H1 (cell line): ENCODE data around the gene CENPP. TPM values are rescaled to one million over a fixed set of nuclear protein-coding genes. Genes with fewer than 3 reads are reported as not detected.

Source experiments
- CTCF ChIA-PET: fragments of 300-600 bp; sonication (Branson Sonifier 250); formaldehyde crosslinking; loops from one replicate; lab custom pipeline; 2021; ENCODE audit not compliant: partially characterized antibody; lab: Charles Lee
- POLR2A ChIA-PET: fragments of 300-600 bp; sonication (Branson Sonifier 250); formaldehyde crosslinking; loops from one replicate; lab custom pipeline; 2021; ENCODE audit warnings: inconsistent platforms; ENCODE audit not compliant: partially characterized antibody; lab: Charles Lee
- DNase-seq, 2 experiments: peaks; one replicate each; pipeline versions ENCODE4 v3.0.0 to v3.0.0-alpha.2; 2010 to 2022; ENCODE audit warnings: low spot score in 2 of 2, low read depth in 1 of 2, mixed read lengths in 1 of 2
- FAIRE-seq: peaks from 2 replicates; lab custom pipeline; 2011; peaks lifted over from hg19 to GRCh38; lab: Jason Lieb, UNC
- H2AFZ ChIP-seq: 2 replicates; pipeline ENCODE4 v1.8.1; 2012; ENCODE audit warnings: low read length, inconsistent platforms
- H2AK5ac ChIP-seq: 2 replicates; pipeline ENCODE4 v1.6.1; 2013; ENCODE audit warnings: low read depth, low read length
- H2BK120ac ChIP-seq: replicated peaks from 2 replicates; pipeline ENCODE3; 2013; ENCODE audit warnings: low read depth, low read length, inconsistent platforms
- H2BK12ac ChIP-seq: 2 replicates; pipeline ENCODE4 v1.6.1; 2013; ENCODE audit warnings: low read depth, low read length
- H2BK15ac ChIP-seq: 2 replicates; pipeline ENCODE4 v1.6.1; 2013; ENCODE audit warnings: low read length
- H2BK20ac ChIP-seq: 2 replicates; pipeline ENCODE4 v1.6.1; 2013; ENCODE audit warnings: low read length
- H2BK5ac ChIP-seq: 2 replicates; pipeline ENCODE4 v1.6.1; 2013; ENCODE audit warnings: low read depth, low read length
- H3K14ac ChIP-seq: 2 replicates; pipeline ENCODE4 v1.6.1; 2013; ENCODE audit warnings: inconsistent platforms; ENCODE audit not compliant: insufficient read length
- H3K18ac ChIP-seq: 2 replicates; pipeline ENCODE4 v1.6.1; 2013; ENCODE audit warnings: low read length; ENCODE audit errors: extremely low read depth
- H3K23ac ChIP-seq: 2 replicates; pipeline ENCODE4 v1.6.1; 2013; ENCODE audit warnings: inconsistent platforms; ENCODE audit not compliant: insufficient read length
- H3K23me2 ChIP-seq: 2 replicates; pipeline ENCODE4 v1.6.1; 2013; ENCODE audit warnings: low read depth, low read length
- H3K27ac ChIP-seq: 2 replicates; pipeline ENCODE4 v1.6.1; 2011; ENCODE audit warnings: low read depth, low read length, inconsistent platforms
- H3K27me3 ChIP-seq, 4 experiments: replicated peaks in 1 of 4; 1 replicate in 1 of 4; 2 replicates in 3 of 4; pipeline versions ENCODE4 v1.6.1 to v1.8.1; 2011 to 2013; ENCODE audit warnings: low read length in 3 of 4, mild to moderate bottlenecking in 3 of 4, inconsistent platforms in 2 of 4, mixed read lengths in 2 of 4, moderate library complexity in 1 of 4; ENCODE audit not compliant: control insufficient read depth in 3 of 4, insufficient read depth in 3 of 4; ENCODE audit errors: extremely low read depth in 1 of 4
- H3K36me3 ChIP-seq, 4 experiments: 2 replicates each; pipeline versions ENCODE4 v1.6.1 to v1.8.1; 2011 to 2013; ENCODE audit warnings: mild to moderate bottlenecking in 4 of 4, low read length in 3 of 4, moderate library complexity in 2 of 4, control low read depth in 1 of 4, inconsistent platforms in 1 of 4; ENCODE audit not compliant: insufficient read depth in 4 of 4, control insufficient read depth in 2 of 4
- H3K4ac ChIP-seq: replicated peaks from 2 replicates; pipeline ENCODE3; 2013; ENCODE audit warnings: low read length, low read depth, mixed read lengths, inconsistent platforms; ENCODE audit not compliant: insufficient read length
- H3K4me1 ChIP-seq, 4 experiments: replicated peaks in 1 of 4; 1 replicate in 1 of 4; 2 replicates in 3 of 4; pipeline versions ENCODE4 v1.6.1 to v1.8.1; 2011 to 2013; ENCODE audit warnings: low read length in 3 of 4, inconsistent platforms in 2 of 4, mixed read lengths in 1 of 4; ENCODE audit not compliant: insufficient read depth in 4 of 4, control insufficient read depth in 3 of 4
- H3K4me2 ChIP-seq, 2 experiments: 2 replicates each; pipeline versions ENCODE4 v1.6.1 to v1.8.1; 2011 to 2013; ENCODE audit warnings: low read depth in 2 of 2, low read length in 2 of 2, control low read depth in 1 of 2, inconsistent platforms in 1 of 2, mild to moderate bottlenecking in 1 of 2; ENCODE audit not compliant: insufficient read depth in 1 of 2
- H3K4me3 ChIP-seq, 4 experiments: fragments of 200-600, 300-600 bp in 1 of 4; sonication (generic), shearing (Covaris generic), sonication (Bioruptor Twin) in 1 of 4; 2 replicates each; pipeline versions ENCODE4 v1.5.1 to v1.8.1; 2011 to 2016; ENCODE audit warnings: low read length in 4 of 4, low read depth in 3 of 4, control low read depth in 2 of 4, inconsistent platforms in 2 of 4, mild to moderate bottlenecking in 2 of 4, mixed read lengths in 1 of 4, moderate library complexity in 1 of 4; ENCODE audit not compliant: insufficient read depth in 2 of 4; ENCODE audit errors: extremely low read depth in 1 of 4
- H3K56ac ChIP-seq: replicated peaks from 2 replicates; pipeline ENCODE3; 2013; ENCODE audit warnings: low read depth, mild to moderate bottlenecking, mixed read lengths, low read length, inconsistent platforms; ENCODE audit not compliant: insufficient read length
- H3K79me1 ChIP-seq: 2 replicates; pipeline ENCODE4 v1.6.1; 2013; ENCODE audit warnings: low read depth, low read length, control low read depth
- H3K79me2 ChIP-seq, 2 experiments: 2 replicates each; pipeline versions ENCODE4 v1.6.1 to v1.8.1; 2012 to 2013; ENCODE audit warnings: low read length in 2 of 2, mild to moderate bottlenecking in 2 of 2, inconsistent platforms in 1 of 2; ENCODE audit not compliant: insufficient read depth in 2 of 2, control insufficient read depth in 1 of 2
- H3K9ac ChIP-seq, 4 experiments: replicated peaks in 1 of 4; 1 replicate in 1 of 4; 2 replicates in 3 of 4; pipeline versions ENCODE4 v1.6.1 to v1.8.1; 2011 to 2013; ENCODE audit warnings: low read depth in 3 of 4, low read length in 3 of 4, control low read depth in 2 of 4, mild to moderate bottlenecking in 2 of 4, moderate library complexity in 2 of 4, inconsistent platforms in 1 of 4; ENCODE audit errors: extremely low read depth in 1 of 4
- H3K9me3 ChIP-seq, 2 experiments: 2 replicates each; pipeline versions ENCODE4 v1.6.1 to v1.8.1; 2012 to 2013; ENCODE audit warnings: mild to moderate bottlenecking in 2 of 2, moderate library complexity in 2 of 2, control low read depth in 1 of 2, inconsistent platforms in 1 of 2, low read depth in 1 of 2, low read length in 1 of 2, mixed read lengths in 1 of 2; ENCODE audit not compliant: insufficient read depth in 2 of 2
- H4K20me1 ChIP-seq, 2 experiments: replicated peaks in 1 of 2; 2 replicates each; pipeline versions ENCODE3 to v1.8.1; 2011 to 2013; ENCODE audit warnings: inconsistent platforms in 2 of 2, low read length in 2 of 2, mild to moderate bottlenecking in 1 of 2; ENCODE audit not compliant: insufficient read depth in 2 of 2, control insufficient read depth in 1 of 2
- H4K5ac ChIP-seq: 2 replicates; pipeline ENCODE4 v1.6.1; 2013; ENCODE audit warnings: low read length, low read depth, mixed read lengths, inconsistent platforms; ENCODE audit not compliant: insufficient read length
- H4K8ac ChIP-seq: 2 replicates; pipeline ENCODE4 v1.8.0; 2013; ENCODE audit warnings: mild to moderate bottlenecking, moderate library complexity, low read length, inconsistent platforms; ENCODE audit not compliant: insufficient read depth; ENCODE audit errors: extremely low read depth
- H4K91ac ChIP-seq: replicated peaks from 2 replicates; pipeline ENCODE3; 2013; ENCODE audit warnings: low read length, mixed read lengths, inconsistent platforms; ENCODE audit not compliant: insufficient read length
- BCL11A ChIP-seq, 2 experiments: IDR thresholded peaks; one replicate each; pipeline ENCODE4 v1.6.1; 2011; ENCODE audit warnings: low read depth in 2 of 2, low read length in 2 of 2, mild to moderate bottlenecking in 2 of 2
- CBX5 ChIP-seq: fragments of 300-800, 300-1000 bp; sonication (generic); IDR thresholded peaks from 2 replicates; pipeline ENCODE4 v1.7.1; 2016; ENCODE audit warnings: antibody characterized with exemption, low read length, low read depth
- CTBP2 ChIP-seq: IDR thresholded peaks from 2 replicates; pipeline ENCODE4 v1.7.0; 2011; ENCODE audit warnings: borderline replicate concordance, mild to moderate bottlenecking, moderate library complexity, mixed read lengths, low read length; ENCODE audit not compliant: insufficient read depth, insufficient read length
- JUN ChIP-seq: IDR thresholded peaks from 2 replicates; pipeline ENCODE4 v1.6.1; 2011; ENCODE audit warnings: low read depth, mild to moderate bottlenecking, improper control_type of control experiment, low read length
- RAD21 ChIP-seq, 2 experiments: IDR thresholded peaks in 1 of 2; conservative IDR thresholded peaks in 1 of 2; 2 replicates each; pipeline ENCODE4 v1.6.1; 2011; ENCODE audit warnings: low read depth in 2 of 2, low read length in 2 of 2, improper control_type of control experiment in 1 of 2, inconsistent platforms in 1 of 2, mild to moderate bottlenecking in 1 of 2, moderate library complexity in 1 of 2
- SIX5 ChIP-seq: IDR thresholded peaks from 2 replicates; pipeline ENCODE4 v1.6.1; 2011; ENCODE audit warnings: mild to moderate bottlenecking, low read depth, low read length
- TBP ChIP-seq: IDR thresholded peaks from 2 replicates; pipeline ENCODE4 v1.6.1; 2011; ENCODE audit warnings: low read depth, low read length, improper control_type of control experiment
- WGBS, 2 experiments: shearing (Covaris generic) in 1 of 2; methylation state at CpG; one replicate each; pipeline versions ENCODE4 v1.1.6 to v1.1.7; 2013 to 2015; ENCODE audit warnings: low lambda C conversion rate in 2 of 2, mixed read lengths in 2 of 2, inconsistent platforms in 1 of 2, low coverage in 1 of 2, missing lambda C conversion rate in 1 of 2; ENCODE audit not compliant: insufficient replicate concordance in 2 of 2, insufficient coverage in 1 of 2, insufficient read length in 1 of 2; ENCODE audit errors: extremely low coverage in 1 of 2, missing lambda C conversion rate in 1 of 2; 5-methylcytosine and 5-hydroxymethylcytosine counted together
- polyA plus RNA-seq, 7 experiments: library from polyadenylated mRNA; depleted of rRNA in 3 of 7; stranded (reverse) in 5 of 7; unstranded in 2 of 7; fragments of >200 nt in 5 of 7; fragments of 200-250 nt in 2 of 7; gene quantifications; 1 replicate in 5 of 7; 2 replicates in 1 of 7; 4 replicates in 1 of 7; pipeline versions ENCODE4 v1.2.1 to v1.2.3, GENCODE V29; 2011 to 2013; ENCODE audit warnings: missing spikeins in 2 of 7, mixed read lengths in 2 of 7
- total RNA-seq: library from RNA; stranded (reverse); fragmentation: NEBNext Ultra II Directional; extraction: Animal tissue kit (Norgen Biotek cat#: 25700); gene quantifications from 2 replicates; pipeline ENCODE4 v1.2.1, GENCODE V29; 2021

CENPP gene
- total and polyA plus RNA-seq, 2 of the 8 experiments (the other 6 are each of a cell fraction or from before 2014, with no cell fraction given) = 2.7 to 10.8 TPM

GRCh38 chr9:92494856-92495255 lies 169.1 kb downstream of the CENPP start:
- Histone ChIP-seq H3K9me3 (no peaks in the 10 kb centered on the region), H4K8ac (no peak overlapping the region), H4K5ac (no peak overlapping the region), H3K4me1 (no peaks in the 10 kb centered on the region), H3K27me3 (no peaks in the 10 kb centered on the region), H3K23ac (no peak overlapping the region), H3K4me2 (no peak overlapping the region), H3K4ac (no peak overlapping the region), H4K91ac (no peak overlapping the region), H3K56ac (no peak overlapping the region), H2BK5ac (no peak overlapping the region), H3K4me3 (no peak overlapping the region), H2BK20ac (no peak overlapping the region), H3K79me2 (no peaks in the 10 kb centered on the region), H3K27ac (no peak overlapping the region), H2AK5ac (no peak overlapping the region), H3K79me1 (no peaks in the 10 kb centered on the region), H4K20me1 (no peaks in the 10 kb centered on the region), H3K18ac (no peak overlapping the region), H3K9ac (no peak overlapping the region), H3K36me3 (no peaks in the 10 kb centered on the region), H3K14ac (no peak overlapping the region), H2BK12ac (no peak overlapping the region), H2AFZ (no peak overlapping the region), H2BK120ac (no peak overlapping the region), H3K23me2 (no peaks in the 10 kb centered on the region), H2BK15ac (no peak overlapping the region)
- TF ChIP-seq CTBP2 = no peak
- no peak for TF ChIP-seq TBP
- no peak for TF ChIP-seq JUN
- no peak for TF ChIP-seq CBX5
- TF ChIP-seq RAD21 (IDR thresholded peaks at IDR 0.05 in 1 of 2, conservative IDR thresholded peaks at IDR 0.05 in 1 of 2; ENCODE audit: low read depth in 2 of 2, low read length in 2 of 2) = no peak
- TF ChIP-seq BCL11A (IDR thresholded peaks at IDR 0.05; ENCODE audit: low read depth in 2 of 2, low read length in 2 of 2) = no peak
- TF ChIP-seq SIX5 = no peak
- CTCF ChIA-PET = interaction anchor here (1.2 to 2.5 kb wide), 2 partner anchors 7 to 139 kb away, joined by 3 to 13 read pairs; no protein-coding TSS in a partner anchor
- FAIRE-seq = no peak
- 79% methylated on average over 2 of the region's 2 CpGs; no CpG with 5 or more reads in 1 of the 2 experiments for WGBS, 2 experiments
- POLR2A ChIA-PET = no interaction called here
- DNase-seq = no peak
